ENCODE data around the gene KRT72.

DNA sequence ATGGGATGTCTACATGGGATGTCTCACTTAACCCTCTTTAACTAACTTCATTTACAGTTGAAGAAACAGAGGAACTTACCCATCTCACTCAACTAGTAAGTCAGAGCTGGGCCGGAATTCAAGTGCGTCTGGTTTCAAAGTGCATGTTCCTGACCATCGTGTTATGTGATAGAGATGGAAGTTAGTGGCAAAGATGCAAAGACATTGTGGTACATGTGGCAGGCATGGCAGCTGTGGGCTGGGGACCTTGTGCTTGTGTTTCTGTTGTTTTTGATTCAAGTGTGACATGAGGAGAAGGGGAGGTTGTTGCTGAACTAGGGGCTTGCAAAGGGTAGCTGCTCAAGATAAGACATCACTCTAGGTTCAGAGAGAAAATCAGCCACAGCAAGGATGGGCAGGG is 25.3 kb downstream of the KRT72 start:
- TF ChIP-seq, protein P1, sequence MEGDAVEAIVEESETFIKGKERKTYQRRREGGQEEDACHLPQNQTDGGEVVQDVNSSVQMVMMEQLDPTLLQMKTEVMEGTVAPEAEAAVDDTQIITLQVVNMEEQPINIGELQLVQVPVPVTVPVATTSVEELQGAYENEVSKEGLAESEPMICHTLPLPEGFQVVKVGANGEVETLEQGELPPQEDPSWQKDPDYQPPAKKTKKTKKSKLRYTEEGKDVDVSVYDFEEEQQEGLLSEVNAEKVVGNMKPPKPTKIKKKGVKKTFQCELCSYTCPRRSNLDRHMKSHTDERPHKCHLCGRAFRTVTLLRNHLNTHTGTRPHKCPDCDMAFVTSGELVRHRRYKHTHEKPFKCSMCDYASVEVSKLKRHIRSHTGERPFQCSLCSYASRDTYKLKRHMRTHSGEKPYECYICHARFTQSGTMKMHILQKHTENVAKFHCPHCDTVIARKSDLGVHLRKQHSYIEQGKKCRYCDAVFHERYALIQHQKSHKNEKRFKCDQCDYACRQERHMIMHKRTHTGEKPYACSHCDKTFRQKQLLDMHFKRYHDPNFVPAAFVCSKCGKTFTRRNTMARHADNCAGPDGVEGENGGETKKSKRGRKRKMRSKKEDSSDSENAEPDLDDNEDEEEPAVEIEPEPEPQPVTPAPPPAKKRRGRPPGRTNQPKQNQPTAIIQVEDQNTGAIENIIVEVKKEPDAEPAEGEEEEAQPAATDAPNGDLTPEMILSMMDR (IDR thresholded peaks at IDR 0.05 in 4 of 5, conservative IDR thresholded peaks at IDR 0.05 in 1 of 5) = no peak
- TF ChIP-seq POLR2A (IDR thresholded peaks at IDR 0.05) = no peak
